ENCODE data around the gene MTERF4.

MTERF4 gene

DNA sequence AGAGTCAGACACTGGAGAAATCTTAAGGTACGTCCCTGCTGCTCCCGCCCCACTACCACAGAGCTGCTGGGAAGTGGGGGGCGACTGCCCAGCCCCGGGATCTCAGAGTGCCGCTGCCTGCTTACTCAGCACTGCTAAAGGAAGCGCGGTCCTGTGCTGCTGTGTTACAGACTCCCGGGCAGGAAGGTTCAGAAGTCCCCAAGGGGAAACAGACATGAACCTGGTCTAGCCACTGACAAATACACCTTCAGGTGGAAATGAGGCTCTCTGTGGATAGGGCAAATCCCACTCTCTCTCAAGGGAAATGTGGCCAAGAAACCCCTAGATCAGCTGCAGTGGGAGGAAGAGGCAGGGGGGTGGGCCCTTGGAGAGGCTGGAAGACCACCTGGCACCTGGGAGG, 13.7 kb downstream of the MTERF4 start:
- no peak for DNase-seq

DNA sequence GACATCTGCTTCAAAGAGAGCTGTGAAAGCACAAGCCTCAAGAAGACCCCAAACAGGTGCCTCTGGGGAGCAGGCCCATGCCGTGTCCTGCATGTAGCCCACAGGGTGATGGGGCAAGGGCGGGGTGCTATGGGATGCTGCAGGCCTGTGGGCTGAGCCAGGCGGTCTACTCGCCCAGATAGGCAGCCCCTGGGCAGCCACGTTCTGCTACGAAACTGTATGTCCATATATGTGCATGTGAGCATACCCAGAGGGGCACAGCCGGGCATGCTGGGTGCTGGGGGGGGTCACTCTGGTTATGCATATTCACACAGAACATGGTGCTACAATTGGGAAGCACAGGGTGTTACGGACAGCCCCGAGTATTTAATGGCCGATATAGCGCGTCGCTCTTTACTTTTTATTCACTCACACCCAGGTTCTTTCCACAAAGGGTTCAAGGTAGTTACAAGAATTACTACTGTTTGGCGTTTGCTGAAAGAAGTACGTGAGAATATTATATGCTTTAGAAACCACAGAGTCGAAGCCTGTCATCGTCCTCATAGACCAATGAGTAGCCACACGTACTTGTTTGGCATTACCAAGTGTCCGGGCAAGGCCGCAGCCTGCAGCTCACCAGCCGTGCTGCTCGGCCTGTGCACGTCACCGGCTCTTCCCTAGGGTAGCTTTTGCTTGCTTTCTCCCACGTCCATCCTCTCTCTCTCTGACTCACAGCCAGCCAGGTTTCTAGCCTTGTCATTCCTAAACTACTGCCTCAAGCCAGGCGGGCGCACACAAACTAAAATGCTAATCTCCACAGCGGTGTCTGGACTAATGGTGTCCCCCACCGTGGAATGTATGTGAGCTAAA, 14.4 kb downstream of the MTERF4 start:
- DNase-seq: no peak

DNA sequence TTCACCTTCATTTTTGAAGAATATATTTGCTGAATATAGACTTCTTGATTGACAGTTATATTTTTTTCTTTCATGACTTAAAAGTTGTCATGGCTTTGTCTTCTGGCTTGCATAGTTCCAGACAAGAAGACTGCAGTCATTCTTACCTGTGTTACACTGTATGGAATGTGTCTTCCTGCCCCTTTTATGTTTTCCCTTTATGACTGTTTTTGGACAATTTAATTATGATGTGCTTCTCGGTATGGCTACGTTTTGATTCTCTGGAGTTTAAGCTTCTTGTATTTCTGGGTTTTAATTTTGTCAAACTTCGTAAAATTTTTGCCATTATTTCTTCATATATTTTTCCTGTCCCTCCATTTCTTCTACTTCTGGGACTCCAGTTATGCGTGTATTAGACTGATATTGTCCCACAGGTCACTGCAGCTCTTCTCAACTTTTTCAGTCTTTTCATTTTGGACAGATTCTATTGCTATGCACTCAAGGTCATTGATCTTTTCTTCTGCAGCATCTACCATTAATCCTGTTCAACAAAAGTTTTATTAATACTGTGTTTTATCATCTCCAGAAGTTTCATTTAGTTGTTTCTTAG, 17.1 kb downstream of the MTERF4 start:
- DNase-seq: no peak

DNA sequence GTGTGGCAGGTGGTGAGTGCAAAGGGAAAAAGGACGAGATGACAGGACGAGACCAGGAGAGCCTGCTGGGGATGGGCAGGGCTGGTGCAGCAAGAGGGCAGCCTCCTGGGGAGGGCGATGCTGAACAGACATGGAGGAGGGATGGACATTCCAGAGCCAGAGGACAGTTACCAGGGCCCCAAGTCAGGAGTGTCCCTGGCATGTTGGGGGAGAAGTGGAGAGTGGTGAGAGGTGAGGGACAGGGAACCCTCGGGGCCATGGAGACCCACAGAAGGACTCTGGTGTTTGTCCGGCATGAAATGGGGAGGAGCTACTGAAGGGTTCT, 19.0 kb downstream of the MTERF4 start:
- no peak for DNase-seq

DNA sequence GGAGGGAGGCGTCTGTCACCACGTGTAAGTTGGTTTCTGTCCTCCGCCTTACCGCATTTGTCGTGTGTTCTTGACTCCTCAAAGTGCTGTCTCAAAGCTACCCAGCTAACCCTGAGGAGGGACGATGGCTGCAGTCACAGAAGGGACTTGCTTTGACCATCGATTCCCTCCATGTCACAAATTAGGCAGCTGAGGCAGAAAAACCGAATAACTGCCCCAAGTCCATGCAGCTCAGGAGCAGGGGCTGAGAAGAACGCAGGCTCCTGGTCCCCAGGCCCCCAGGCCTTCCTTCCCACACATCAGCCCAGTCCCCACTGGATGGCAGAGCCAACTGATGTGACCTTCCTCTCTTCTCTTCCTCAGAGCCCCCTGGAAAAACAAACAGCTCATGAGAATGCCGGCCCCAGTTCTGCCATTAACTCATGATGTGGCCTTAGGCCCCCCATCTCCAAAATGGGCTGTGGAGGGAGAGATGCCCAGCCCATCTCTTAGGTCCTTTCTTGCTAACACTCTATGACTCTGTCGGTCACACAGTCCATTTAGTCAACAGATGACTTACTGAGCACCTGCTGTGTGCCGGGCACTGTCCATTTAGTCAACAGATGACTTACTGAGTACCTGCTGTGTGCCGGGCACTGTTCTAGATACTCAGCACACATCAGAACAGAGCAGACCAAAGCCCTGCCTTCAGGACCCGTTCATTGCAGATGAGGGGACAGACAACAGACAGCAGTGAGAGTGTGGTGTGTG, 19.6 kb downstream of the MTERF4 start:
- DNase-seq: no peak

DNA sequence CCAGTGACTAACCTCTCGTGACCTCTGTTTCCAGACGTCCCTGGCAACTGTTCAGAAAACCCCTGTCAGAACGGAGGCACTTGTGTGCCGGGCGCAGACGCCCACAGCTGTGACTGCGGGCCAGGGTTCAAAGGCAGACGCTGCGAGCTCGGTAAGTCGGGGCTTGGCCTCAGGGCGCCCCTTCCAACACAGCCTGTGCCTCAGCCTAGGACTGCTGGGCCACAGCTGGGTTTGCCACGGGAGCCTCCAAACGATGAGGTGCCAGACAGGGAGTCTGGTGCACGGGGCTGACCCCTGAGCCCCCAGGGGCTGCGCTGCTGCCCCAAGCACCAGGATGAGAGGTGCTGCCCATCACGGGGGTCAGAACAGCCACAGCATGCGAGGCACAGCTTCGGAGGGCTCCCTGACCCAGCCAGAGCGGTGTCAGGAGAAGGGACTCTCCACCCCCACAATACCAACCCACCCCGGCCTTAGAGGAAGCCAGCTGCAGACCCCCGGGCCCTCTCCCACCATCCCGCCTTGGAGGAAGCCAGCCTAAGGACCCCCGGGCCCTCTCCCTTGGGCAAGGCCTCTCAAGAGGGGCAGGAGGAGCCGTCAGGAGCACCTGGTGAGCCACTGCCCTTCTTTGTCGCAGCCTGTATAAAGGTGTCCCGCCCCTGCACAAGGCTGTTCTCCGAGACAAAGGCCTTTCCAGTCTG, 20.3 kb downstream of the MTERF4 start:
- no peak for DNase-seq

DNA sequence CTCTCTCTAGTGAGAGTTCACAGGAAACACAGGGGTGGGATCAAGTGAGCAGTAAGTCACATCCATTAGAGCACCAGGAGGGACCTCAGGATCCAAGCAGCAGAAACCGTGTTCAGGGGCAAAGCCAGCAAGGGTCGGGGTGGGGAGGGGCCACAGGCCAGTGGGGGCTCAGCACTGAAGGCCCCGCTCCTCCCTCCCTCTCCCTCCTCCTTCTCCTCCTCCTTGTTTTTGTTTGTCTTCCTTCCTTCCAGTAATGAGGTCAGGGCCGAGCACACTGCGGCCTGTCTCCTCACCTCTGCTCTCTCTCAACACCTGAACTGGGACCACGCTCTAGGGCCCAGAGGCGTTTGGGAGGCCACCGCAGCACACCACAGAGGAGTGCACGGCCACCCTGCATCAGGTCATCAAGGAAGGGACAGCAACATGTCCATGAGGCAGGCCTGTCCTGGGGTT, 20.9 kb downstream of the MTERF4 start:
- DNase-seq: no peak

DNA sequence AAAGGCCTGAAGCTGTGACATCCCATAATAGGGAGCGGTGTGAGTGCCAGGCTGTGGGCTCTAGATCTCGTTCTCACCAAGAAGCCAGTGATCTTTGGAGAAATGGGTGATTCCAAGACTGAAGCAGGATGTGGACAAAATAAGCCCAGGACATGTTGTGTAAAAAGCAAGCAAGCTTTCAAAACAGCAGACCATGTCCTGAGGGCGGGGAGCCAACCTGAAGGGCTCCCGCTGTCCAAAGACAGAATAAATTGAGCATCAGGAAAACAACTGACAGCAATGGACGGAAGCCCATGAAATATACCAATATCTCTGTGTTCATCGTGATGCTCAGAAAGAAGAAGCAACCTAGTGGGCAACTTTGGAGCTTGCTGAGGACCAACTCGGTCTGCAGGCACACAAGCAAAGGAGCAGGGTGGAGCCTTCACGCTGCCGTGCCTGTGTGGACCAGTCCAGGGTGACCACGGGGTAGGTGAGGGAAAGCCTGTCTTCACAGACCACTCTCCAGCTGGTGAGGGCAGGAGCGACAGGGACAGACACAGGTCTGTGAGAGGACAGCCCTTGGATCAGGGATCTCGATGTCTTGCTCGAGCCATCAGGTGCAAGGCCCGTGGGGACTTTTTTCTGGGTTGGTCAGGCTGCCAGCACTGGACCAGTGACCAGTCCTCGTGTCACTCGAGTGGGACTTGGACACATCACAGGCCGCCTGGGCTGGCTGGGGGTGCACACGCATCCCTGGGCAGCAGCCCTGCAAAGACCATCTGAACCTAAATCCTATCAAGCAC, 21.5 kb downstream of the MTERF4 start:
- DNase-seq: no peak

DNA sequence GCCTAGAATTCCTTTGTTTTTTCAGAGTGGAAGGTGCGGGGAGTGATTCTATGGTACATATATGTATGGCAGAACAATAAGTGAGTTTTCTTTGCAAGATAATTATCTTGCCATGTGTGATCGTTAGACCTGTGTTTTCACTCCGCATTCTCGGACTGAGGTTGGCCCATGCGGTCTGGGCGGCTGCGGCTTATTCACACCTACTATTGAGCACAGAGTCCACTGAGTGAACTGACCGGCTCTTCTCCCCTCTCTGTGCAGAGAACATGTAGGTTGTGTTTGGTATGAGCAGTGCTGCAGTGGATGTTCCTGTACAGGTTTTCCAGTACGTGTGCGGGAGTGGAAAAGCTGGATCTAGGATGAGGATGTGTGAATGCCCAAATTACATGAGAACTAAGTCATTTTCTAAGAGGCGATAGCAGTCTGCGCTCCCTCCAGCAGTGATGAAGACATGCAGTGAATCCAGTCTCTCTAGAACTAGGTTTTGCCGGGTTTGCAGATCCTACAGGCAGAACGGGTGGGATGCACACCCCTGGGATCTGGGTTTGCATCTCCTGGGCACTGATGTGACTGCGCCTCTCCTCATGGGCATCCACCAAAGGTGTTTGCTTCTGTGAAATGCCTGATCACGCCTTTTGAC, 27.1 kb downstream of the MTERF4 start:
- no peak for DNase-seq

DNA sequence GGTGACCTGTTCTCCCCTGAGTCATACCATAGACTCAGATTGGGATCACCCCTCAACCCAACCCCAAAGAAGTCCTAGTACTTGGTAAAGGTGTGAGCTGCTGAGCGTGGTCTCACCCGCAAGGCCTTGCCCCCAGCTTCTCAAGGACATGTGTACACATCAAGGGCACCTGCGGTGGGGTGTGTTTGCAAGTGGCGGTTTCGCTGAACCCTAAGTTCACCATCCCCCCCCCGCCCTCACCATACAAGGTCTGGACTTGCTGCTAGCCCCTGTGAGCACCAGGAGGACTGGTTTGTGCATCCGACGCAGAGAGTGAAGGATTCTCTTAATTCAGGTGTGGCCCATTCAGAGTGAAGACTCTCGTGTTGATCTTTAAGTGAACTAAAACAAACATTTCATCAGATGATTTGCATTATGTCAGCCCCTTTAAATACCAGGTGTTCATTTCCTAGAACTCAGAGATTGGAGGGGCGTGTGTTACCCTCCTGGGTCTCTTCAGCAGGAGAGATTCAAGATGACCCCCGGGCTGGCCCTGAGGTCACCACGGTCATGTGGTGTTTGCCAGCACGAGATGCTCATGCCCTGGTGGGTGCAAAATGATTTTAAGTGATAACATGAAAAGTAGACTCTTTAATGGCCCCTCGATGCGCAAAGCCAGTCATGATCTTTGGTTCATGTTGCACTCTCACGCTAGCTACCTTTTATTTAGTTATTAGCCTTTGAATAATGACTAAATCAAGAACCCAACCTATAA, 27.8 kb downstream of the MTERF4 start:
- DNase-seq: no peak

DNA sequence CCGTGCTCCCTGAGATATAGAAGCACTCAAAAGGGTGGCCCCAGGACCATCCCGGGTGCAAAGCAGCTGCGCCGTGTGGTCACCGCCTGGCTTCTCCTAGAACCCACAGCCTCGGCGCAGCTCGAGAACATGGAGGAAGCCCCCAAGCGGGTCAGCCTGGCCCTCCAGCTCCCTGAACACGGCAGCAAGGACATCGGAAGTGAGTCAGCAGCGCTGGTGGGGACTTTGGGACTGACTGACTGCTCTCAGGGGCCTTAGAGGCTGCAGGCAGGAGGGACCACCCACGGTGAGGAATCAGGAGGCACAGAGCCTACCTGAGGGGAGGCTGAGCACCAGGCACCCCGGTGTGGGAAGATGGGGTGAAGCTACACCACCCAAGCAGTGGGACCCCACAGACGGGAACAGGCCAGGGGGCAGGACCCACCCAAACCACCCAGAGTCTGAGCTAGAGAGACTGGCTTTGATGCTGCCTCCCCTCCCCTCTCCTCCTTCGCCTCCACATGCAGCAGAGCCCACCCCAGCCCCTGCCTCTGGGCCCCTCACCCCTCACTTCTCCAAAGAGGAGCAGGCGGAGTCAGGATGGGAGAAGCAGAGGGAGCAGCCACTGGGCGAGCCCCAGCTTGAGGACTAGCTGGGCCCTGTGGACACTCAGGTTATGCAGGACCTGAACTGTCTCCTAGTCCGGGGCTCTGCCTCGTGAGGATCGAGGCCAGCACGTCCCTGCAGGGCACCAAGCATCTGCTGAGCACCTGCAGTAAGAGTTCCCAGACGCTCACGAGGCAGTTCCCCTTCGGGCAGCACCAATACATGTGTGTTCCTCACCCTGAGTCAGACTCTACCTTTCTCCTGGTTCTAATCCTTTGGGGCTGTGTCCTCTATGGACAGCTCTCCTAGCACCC, 28.7 kb downstream of the MTERF4 start:
- DNase-seq: no peak

DNA sequence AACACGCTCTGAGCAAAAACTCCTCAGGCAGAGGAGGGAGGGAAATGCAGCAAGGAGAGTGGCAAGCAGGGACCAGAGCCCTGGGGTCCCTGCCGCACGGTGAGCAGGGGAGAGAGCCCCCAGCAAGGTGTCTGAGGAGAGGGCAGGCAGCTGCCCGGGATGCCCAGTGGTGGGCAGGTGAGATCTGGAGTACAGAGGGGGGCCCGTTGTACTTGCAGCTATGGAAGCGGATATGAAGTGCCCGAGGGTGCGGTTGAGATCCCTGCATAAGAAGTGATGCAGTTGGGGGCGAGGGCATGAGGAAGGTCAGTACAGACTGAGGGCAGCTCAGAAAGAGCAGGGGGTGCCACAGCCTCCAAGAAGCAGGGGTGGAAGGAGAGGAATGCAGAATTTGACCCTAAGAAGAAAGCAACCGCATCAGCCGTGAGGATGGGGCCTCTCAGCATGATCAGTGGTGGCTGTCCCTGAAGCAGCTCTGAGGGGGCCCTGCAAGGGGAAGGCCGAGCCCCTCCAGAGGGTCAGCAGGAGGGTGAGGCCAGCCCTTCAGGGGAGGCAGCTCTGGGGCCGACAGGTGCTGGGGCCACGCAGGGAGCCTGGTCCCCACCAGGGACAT, 29.4 kb downstream of the MTERF4 start:
- DNase-seq: no peak

DNA sequence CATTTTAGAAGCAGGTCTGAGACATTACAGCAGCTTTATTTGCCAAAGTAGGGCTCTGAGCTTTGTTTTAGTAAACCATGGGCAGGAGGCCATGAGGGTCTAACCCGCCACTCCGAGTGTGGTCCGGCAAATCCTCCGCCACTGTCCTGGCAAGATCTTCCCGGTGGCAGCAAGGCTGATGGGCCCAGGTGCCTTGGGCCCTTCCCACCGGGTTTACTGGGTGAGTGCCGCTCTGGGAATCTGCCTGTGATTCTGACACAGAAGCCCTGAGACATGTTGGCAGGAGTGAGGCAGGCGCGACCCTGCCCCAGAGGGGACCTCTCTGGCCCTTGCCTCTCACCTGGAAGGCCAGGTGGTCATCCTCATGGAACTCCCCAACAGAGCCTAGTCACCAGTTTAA, 29.9 kb downstream of the MTERF4 start:
- no peak for DNase-seq

DNA sequence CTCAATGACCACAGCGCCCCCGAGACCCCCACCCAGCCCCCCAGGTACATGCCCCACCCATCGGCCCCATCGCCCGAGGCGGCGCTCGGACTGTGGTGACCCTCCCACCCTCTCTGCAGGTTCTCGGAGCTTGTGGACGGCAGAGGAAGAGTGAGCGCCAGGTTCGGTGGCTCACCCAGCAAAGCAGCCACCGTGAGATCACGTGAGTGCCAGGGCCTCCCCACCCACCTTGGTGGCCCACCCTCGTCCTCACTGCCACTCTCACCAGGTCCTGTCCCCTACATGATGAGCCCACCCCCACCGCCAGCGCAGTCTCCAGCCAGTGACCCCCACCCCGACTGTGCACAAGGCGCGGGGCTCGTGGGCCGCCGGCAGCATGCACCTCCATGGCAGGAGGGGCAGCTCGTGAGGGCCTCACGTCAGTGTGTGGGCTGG, 30.4 kb downstream of the MTERF4 start:
- no peak for DNase-seq

DNA sequence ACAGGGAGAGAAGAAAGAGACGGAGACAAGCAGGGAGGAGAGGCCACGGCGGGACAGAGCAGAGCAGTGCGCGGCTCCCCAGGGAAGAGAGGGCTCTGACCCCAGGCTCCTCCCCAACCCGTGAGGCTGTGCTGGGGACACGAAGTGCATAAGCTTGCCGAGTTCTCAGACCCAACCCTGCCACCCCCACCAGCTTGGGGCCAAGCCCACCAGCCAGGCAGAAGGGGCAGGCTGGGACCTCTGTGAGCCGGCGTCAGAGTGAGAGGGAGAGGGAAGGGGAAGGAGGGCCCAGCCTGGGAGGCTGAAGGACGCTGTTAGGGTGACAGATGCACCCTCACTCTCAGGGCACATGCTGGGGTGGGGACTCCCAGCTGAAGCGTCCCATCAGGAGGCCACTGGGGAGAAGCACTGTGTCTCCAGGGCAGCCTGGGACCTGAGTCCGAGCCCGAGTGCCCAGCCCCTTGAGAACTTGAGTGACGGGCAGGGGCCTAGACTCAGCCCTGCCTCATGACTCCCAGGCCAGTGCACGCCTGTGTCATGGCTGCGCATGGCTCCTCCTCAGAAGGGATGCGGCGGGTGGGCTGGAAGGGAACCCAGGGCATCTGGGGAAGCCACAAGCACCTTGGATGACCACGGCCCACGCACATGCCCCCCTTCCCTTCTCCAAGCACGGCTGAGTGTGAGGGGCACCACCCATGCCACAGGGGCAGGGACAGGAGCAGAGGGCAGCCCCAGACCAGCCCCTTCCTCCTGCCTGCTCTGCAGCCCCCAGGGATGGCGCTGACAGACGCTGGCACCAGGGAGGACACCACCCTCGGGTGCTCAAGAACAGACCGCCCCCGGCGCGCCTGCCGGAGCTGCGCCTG, 31.0 kb downstream of the MTERF4 start:
- DNase-seq: no peak

DNA sequence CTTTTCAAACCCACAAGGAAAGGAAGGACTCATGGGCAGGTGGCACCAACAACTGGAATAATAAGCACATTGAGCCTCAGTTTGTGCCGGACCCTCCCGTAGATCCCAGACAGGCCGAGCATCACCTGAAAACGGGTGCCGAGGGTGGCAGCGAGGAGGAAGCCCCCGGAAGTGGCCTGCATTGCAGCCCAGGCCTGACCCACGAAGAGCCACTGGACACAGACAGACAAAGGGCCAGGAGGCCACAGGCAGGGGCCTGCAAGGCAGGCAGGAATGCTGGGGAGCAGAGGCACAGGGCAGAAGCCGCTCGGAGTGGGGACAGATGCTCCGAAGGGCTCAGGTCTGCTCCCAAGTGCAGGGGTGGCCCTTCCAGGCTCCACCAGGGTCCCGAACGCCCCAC, 31.7 kb downstream of the MTERF4 start:
- no peak for DNase-seq

DNA sequence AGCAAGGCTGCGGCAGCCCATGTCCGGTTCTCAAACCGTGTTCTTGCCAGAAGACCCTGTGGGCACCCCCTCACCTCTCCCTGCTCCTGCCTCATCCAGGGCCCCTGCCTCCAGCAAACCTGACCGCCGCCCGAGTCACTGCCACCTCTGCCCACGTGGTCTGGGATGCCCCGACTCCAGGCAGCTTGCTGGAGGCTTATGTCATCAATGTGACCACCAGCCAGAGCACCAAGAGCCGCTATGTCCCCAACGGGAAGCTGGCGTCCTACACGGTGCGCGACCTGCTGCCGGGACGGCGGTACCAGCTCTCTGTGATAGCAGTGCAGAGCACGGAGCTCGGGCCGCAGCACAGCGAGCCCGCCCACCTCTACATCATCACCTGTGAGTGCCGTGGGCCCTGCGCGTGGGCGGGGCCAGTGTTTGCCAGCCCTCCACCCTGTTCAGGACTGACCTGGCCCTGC, 32.2 kb downstream of the MTERF4 start:
- DNase-seq: no peak

All from fibroblast of skin of scalp (primary cell).